Fibroblast of lung (primary cell): ENCODE results near the gene RCSD1.

Experiments
- CTCF ChIP-seq, 2 donors: IDR thresholded peaks in 1 of 2; conservative IDR thresholded peaks in 1 of 2; 1 replicate in 1 of 2; 2 replicates in 1 of 2; pipeline ENCODE4 v1.5.1; 2011 to 2012; ENCODE audit warnings: low read length in 2 of 2, control low read depth in 1 of 2, inconsistent platforms in 1 of 2, low read depth in 1 of 2, mild to moderate bottlenecking in 1 of 2
- EZH2 ChIP-seq: IDR thresholded peaks from 2 replicates; pipeline ENCODE4 v1.5.1; 2012; ENCODE audit warnings: low read length, control low read depth, mild to moderate bottlenecking; ENCODE audit errors: missing control alignments

GRCh38 chr1:167629681-167630567, at the start of gene RCSD1:
- TF ChIP-seq CTCF (conservative IDR thresholded peaks at IDR 0.05 in 1 of 2, IDR thresholded peaks at IDR 0.05 in 1 of 2; ENCODE audit: low read depth in 1 of 2, low read length in 2 of 2) = no peak
- no peak for TF ChIP-seq EZH2
